Retina (tissue), 1 donor: ENCODE data around the gene TMEM59L.
"Not testable (repeated sequence)": the region's sequence is repeated elsewhere in the genome, so short reads cannot be mapped to it uniquely, and the experiment has no call there.

Source experiments
- DNase-seq: peaks from one replicate; pipeline ENCODE4 v3.0.0-alpha.2; 2016

The TMEM59L gene

DNA sequence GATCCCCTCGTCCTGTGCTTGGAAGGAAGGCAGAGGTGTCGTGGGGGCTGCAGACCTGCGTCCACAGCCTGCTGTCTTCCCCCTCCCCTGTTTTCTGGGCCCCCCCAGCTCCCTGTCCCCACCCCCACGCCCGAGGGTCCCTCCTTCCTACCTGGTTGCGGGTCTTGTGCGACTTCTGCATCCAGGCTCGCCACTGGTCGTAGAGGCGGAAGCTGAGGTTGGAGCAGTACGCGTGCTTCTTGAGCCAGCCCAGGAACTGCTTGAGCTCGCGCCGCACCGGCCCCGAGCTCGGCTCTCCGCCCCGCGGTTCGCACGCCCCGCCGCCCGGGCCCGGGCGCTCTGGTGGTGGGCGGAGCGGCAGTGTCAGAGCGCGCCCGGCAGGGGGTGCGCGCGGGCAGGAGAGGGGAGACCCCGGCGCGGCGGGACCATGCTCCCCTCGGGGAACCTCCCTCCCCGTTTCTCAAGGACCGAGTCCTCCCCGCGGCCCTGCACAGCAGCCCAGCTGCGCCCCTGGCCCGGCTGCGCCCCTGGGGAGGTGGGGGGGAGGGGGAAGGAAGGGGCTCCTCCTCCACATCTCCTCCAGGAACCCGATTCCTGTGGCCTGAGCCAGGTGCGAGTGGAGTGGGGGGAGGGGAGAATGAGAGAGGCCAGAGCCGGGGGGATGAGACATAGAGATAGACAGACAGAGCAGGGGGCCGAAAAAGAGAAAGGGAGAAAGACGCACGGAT lies 18.4 kb upstream of the TMEM59L start:
- DNase-seq, result peak; percentile 86

- DNase-seq, result no peak
Observed at GRCh38 chr19:18594824-18595373, 17.8 kb upstream of the TMEM59L start.

- DNase-seq, result no peak
Observed at GRCh38 chr19:18595475-18595874, 17.2 kb upstream of the TMEM59L start.

- DNase-seq, result peak; percentile 37
Observed at GRCh38 chr19:18596752-18597157, 15.9 kb upstream of the TMEM59L start.

- peak; percentile 33 for DNase-seq
Observed at GRCh38 chr19:18597809-18598660, 14.6 kb upstream of the TMEM59L start.

GRCh38 chr19:18599485-18599884 lies 13.2 kb upstream of the TMEM59L start:
- DNase-seq, result no peak

- DNase-seq, result not testable (repeated sequence)
Observed at GRCh38 chr19:18600692-18601397, 11.8 kb upstream of the TMEM59L start.

DNA sequence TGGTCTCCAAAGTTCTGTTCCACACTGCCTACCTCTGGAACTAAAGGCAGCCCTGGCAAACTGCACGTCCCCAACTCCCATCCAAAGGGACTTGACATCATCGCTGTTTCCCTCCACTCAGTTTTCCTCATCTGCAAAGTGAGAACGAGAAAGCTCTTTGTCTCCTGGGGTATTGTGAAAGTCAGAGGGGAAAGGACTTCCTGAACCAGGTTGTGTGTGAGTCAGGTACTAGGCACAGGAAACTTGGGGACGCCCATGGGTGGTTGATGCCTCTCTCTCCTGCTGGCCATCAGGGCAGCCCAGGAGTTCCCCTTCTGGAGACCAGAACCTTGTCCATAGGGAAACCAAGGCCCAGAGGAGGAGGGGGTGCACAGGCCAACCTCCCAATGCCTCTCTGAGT lies 10.8 kb upstream of the TMEM59L start:
- DNase-seq, result no peak

DNA sequence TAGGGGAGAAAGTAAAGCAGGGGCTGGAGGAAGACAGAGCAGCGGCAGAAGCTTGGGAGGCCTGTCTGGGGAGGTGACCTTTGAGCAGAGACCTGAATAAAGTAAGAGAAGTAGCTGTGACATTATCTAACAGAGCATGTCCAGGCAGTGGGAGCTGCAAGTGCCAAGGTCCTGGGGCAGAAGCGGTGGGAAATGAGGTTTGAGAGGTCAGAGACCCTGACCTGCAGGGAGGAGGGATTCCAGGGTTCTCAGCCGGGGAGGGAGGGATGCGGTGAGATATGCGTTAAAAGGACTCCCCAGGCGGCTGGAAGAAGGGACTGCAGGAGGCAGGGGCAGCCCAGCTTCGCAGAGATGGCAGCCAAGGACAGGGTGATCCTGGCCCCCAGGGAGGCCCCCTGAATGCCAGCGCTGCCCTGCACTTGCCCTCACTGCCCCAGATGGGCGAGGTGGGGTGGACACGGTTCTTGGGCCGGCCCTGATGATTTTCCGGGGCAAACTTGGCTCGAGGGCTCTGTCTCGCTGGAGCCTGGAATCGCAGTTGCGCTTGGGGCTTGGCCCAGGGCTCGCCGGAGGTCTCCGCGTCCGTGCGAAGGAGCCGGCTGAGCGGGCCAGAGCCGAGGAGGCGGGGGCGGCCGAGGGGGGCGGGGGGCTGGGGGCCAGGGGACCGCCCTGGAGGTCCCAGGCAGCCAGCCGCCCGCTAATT lies 9.3 kb upstream of the TMEM59L start:
- DNase-seq, result peak; percentile 65

DNA sequence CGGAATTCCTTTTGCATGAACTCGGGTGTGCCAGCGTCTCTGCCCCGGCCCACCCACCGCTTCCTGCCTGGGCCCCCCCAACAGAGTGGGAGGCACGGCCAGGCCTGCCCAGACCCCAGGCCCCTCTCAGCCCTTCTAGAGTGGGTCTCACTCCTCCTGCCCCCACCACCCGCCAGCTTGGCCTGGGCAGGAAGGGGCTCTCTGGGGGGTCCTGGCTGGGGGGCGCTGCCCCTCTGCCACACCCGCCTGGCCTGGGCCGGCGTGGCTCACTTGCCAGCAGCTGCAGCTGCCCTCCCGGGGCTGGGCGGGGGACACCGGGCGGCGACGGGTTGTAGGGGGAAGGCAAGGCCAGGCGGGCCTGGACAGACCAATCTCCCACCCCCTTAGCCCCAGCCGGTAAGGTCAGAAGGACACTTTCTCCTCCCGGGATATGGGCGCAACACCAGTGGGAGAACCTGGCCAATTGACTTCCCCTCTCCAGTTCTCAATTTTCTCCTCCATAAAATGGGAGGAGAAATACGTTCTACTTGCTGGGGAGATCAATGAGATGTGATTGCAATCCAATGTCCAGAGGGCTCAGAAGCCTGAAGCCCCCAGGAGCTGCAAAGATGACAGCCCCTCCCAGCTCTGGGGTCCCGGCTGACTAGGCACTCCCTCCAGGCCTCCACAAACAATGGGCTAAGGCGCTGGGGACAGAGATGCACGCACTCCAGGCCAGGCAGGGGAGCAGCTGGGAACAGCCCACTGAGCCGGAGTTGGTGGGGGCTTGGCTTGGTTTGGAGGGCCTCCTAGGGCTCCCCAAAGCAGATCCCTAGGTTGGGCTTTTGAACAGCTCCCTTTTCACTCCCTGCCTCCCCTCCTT lies 8.5 kb upstream of the TMEM59L start:
- DNase-seq, result peak; percentile 39

DNA sequence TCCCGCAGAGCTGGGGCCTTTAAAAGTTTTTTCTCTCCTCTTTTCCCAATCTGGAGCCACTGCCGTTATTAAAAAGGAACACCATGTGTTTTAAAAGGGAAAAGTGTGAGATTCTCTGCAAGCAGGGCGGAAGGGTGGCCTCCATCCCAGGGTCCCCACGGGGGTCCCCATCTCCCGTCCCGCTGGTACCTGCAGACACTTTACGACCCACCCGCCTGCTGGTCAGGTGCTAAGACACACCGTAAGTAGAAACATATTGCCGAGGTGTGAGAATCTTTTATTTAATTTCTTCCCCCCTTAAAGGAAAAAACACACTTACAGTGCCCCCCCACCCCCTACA lies 7.9 kb upstream of the TMEM59L start:
- no peak for DNase-seq

DNA sequence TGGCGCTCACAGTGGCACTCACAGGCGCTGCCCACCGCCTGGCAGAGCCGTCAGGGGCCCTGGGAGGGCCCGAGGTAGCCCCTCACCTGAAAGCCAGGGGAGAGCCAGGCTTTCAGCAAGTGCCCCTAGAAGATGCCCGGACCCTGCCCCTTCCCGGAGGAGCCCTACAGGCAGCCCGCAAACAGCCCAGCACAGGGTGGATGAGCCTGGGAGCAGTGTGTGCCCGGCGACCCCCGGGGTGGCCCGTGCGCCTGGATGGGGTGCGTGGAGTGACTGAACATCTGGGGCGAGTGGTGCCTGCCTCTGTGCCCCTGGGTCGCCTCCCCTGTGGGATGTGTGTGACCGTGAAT lies 7.5 kb upstream of the TMEM59L start:
- DNase-seq, result peak; percentile 25

GRCh38 chr19:18605546-18606280 lies 7.0 kb upstream of the TMEM59L start:
- peak; percentile 45 for DNase-seq

- DNase-seq, result no peak
Observed at GRCh38 chr19:18606281-18607225, 6.1 kb upstream of the TMEM59L start, which contains the start of gene CRLF1. TSS of gene CRLF1 (minus strand) at chr19:18606799. CDS start at chr19:18606656, 143 bp downstream.

DNA sequence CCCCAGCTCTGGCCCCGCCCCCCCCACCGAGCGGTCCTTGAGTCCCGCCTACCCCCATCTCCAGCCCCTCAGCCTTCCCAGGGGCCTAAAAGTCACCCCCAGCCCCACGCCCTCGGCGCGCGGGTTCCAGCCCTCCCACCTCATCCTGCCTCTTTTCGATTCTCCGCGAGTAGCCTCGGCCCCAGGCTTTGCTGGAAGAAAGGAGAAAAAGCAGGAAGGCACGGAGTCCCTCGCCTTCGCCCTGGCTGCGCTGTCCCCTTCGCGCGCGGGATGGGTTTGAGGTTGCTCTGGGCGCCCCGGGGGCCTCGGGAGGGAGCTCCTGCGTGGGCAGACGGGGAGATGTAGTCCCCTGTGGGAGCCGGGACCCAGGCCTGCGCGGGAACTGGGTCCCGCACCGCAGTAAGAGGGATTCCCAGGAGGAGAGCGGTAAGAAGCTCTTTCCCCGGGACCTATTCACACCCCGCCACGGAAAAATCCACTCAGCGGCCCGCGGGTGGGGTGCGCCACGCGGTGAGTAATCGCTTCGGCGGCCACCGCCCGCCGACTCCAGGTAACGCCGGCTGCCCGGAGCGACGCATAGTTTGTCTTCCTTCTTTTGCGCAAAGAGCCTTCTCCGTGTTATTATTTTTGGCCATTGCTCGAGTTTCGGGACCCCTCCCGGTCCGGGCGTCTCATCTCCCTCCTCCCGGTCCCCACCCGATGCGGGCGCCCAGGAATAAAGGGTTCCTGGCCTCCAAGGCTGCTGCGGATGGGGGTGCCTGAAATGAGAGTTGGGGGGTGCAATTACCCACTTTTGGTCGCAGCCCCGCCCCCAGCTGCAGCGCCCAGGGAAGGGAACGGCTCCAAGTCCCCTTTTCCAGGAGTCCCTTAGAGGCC lies 5.2 kb upstream of the TMEM59L start:
- peak; percentile 29 for DNase-seq

DNA sequence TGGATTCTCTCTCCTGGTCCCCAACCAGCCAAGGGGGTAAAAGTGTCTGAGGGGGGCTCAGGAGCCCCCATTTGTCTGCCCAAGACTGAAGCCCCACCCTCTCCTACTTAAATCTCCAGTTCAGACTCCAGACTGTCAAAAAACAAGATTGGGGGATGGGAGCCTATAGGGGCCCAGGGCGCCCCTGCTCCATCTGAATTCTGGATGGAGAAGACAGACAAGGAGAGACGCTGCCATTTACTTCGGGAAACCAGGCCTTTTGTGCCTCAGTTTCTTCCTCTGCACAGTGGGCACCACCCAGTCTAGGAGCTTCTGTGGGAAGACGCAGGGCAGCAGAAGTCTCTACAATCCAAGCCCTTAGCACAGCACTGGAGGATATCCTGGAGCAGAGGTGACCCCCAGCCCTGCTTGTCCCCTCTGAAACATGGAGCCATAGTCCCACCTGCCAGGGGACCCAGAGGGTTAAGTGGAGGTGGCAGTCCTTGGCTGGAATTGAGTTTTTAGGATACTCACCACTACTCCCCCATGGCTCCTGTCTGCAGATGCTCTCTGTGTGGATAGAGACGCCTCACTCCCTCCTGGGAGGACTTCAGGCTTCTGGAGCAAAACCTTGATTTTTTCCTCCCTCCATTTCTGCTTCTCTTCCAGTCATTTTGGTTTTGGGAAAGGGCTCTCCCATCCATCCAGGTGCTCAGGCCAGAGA lies 4.4 kb upstream of the TMEM59L start:
- no peak for DNase-seq

DNA sequence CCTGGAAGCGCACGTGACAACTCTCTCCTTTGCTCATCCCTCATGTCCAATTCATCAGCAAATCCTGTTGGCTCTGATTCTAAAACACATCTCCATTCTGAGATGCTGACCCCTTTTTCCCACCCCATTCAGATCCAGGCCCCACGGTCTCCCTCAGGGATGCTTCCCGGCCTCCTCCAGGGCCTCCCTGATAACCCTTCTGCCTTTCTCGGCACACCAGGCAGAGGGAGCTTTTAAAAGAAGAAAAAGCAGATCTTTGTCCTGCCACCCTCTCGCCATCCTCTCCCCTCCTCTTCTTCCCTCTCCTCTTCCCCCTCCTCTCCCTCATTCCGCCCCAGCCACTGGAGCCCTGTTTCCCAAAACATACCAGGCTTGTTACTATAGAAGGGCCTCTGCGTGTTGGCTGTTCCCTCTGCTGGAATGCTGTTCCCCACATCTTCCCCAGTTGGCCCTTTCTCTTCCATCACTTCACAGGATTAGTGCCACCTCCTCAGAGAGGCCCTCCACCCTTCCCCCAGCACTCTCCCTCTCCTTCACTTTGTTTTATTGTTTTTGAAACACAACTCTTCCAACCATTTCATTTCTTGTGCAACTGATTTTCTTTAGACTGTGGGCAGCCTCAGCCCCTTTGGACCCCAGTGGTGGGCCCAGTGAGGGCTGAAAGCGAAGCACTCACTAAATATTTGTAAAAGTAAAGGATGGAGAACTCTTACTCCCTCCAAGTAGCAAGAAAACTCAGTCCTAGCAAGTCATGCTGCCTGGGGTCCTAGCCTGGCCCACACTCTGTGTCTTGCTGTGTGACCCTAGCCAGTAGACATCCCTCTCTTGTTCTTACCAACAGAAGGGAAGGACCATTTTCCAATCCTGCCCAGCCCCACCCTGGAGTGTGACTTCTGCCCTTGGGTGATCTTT lies 3.6 kb upstream of the TMEM59L start:
- DNase-seq, result no peak
